ENCODE results near the gene PPP1R14C. TPM values are rescaled to one million over a fixed set of nuclear protein-coding genes. Genes with fewer than 3 reads are reported as not detected.

PPP1R14C gene
- total and polyA plus RNA-seq, 10 of the 15 experiments (the other 5 are each of a cell fraction or from before 2014, with no cell fraction given), result 0.07 to 1.6 (median 0.13) TPM; not detected in 4

DNA sequence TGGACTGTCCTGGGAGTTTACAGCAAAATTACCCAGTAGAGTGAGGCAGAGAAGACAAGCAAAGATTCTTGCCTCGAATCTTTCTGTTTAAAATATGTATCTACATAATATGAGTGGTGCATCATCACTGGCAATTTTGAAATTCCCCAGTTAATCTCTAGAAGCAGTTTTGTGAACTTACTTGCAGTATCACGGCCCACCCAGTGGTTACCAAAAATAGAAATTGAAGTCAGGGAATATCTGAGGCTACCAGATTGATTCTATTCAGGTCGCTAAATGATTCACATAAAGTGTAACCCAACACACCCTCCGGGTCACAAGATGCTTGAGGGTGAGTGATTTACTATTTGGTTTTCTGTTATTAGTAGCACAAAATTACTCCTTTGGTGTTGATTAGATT lies 111.9 kb downstream of the PPP1R14C start:
- no peaks in the 10 kb centered on the region for H3K4me1 ChIP-seq (ENCODE audit: control insufficient read depth, insufficient read depth, low read length)
- H3K9me3 ChIP-seq (replicated peaks; ENCODE audit: control insufficient read depth, insufficient read depth, low read length), result no peaks in the 10 kb centered on the region
- H3K36me3 ChIP-seq (ENCODE audit: control insufficient read depth in 2 of 2, insufficient read depth in 2 of 2, low read length in 1 of 2), result no peaks in the 10 kb centered on the region
- no peak overlapping the region for H3K4me2 ChIP-seq (ENCODE audit: control insufficient read depth, insufficient read depth)
- TF ChIP-seq SIX5 (IDR thresholded peaks at IDR 0.05; ENCODE audit: low read depth, low read length, severe bottlenecking) (no peak), NRF1 (conservative IDR thresholded peaks at IDR 0.05; ENCODE audit: low read depth, low read length) (no peak), JUNB (IDR thresholded peaks at IDR 0.05) (no peak; the same call in 1 of the 2 replicates), POLR2A (IDR thresholded peaks at IDR 0.05; ENCODE audit: low read depth, low read length) (no peak), RCOR1 (conservative IDR thresholded peaks at IDR 0.05; ENCODE audit: low read depth, low read length) (no peak), SMAD5 (IDR thresholded peaks at IDR 0.05; ENCODE audit: low read depth) (no peak), NR2F1 (conservative IDR thresholded peaks at IDR 0.05) (no peak), CHD4 (IDR thresholded peaks at IDR 0.05) (no peak), RB1 (IDR thresholded peaks at IDR 0.05; ENCODE audit: borderline replicate concordance) (no peak)
- TF ChIP-seq, protein P1, sequence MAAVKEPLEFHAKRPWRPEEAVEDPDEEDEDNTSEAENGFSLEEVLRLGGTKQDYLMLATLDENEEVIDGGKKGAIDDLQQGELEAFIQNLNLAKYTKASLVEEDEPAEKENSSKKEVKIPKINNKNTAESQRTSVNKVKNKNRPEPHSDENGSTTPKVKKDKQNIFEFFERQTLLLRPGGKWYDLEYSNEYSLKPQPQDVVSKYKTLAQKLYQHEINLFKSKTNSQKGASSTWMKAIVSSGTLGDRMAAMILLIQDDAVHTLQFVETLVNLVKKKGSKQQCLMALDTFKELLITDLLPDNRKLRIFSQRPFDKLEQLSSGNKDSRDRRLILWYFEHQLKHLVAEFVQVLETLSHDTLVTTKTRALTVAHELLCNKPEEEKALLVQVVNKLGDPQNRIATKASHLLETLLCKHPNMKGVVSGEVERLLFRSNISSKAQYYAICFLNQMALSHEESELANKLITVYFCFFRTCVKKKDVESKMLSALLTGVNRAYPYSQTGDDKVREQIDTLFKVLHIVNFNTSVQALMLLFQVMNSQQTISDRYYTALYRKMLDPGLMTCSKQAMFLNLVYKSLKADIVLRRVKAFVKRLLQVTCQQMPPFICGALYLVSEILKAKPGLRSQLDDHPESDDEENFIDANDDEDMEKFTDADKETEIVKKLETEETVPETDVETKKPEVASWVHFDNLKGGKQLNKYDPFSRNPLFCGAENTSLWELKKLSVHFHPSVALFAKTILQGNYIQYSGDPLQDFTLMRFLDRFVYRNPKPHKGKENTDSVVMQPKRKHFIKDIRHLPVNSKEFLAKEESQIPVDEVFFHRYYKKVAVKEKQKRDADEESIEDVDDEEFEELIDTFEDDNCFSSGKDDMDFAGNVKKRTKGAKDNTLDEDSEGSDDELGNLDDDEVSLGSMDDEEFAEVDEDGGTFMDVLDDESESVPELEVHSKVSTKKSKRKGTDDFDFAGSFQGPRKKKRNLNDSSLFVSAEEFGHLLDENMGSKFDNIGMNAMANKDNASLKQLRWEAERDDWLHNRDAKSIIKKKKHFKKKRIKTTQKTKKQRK (IDR thresholded peaks at IDR 0.05; ENCODE audit: low read depth, low read length), result no peak
- TF ChIP-seq, protein P2, sequence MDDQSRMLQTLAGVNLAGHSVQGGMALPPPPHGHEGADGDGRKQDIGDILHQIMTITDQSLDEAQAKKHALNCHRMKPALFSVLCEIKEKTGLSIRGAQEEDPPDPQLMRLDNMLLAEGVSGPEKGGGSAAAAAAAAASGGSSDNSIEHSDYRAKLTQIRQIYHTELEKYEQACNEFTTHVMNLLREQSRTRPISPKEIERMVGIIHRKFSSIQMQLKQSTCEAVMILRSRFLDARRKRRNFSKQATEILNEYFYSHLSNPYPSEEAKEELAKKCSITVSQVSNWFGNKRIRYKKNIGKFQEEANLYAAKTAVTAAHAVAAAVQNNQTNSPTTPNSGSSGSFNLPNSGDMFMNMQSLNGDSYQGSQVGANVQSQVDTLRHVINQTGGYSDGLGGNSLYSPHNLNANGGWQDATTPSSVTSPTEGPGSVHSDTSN (IDR thresholded peaks at IDR 0.05; ENCODE audit: insufficient replicate concordance, low read depth, low read length), result no peak
- TF ChIP-seq, protein P3, sequence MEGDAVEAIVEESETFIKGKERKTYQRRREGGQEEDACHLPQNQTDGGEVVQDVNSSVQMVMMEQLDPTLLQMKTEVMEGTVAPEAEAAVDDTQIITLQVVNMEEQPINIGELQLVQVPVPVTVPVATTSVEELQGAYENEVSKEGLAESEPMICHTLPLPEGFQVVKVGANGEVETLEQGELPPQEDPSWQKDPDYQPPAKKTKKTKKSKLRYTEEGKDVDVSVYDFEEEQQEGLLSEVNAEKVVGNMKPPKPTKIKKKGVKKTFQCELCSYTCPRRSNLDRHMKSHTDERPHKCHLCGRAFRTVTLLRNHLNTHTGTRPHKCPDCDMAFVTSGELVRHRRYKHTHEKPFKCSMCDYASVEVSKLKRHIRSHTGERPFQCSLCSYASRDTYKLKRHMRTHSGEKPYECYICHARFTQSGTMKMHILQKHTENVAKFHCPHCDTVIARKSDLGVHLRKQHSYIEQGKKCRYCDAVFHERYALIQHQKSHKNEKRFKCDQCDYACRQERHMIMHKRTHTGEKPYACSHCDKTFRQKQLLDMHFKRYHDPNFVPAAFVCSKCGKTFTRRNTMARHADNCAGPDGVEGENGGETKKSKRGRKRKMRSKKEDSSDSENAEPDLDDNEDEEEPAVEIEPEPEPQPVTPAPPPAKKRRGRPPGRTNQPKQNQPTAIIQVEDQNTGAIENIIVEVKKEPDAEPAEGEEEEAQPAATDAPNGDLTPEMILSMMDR (IDR thresholded peaks at IDR 0.05 in 2 of 3, conservative IDR thresholded peaks at IDR 0.05 in 1 of 3; ENCODE audit: control insufficient read depth in 2 of 3, extremely low read depth in 1 of 3, insufficient read depth in 1 of 3, low read depth in 3 of 3, low read length in 3 of 3), result no peak
- no peak overlapping the region for H3K9ac ChIP-seq (ENCODE audit: control insufficient read depth, insufficient read depth, low read length)
- FAIRE-seq (no peak), DNase-seq (ENCODE audit: low read depth, low spot score) (no peak), ATAC-seq (no peak)
- H4K20me1 ChIP-seq (ENCODE audit: control insufficient read depth, insufficient read depth), result no peaks in the 10 kb centered on the region
- H3K4me3 ChIP-seq, result no peak overlapping the region
- intact Hi-C loops (cut with micrococcal nuclease; ENCODE audit: unreplicated experiment), result no loop called here
- ChIA-PET CTCF (no interaction called here), POLR2A (no interaction called here), SMC1A (ENCODE audit: uncharacterized antibody, unreplicated experiment) (no interaction called here), RAD21 (ENCODE audit: unreplicated experiment) (no interaction called here)
- no peaks in the 10 kb centered on the region for H3K79me2 ChIP-seq (ENCODE audit: control insufficient read depth, insufficient read depth, low read length)
- H3K27me3 ChIP-seq (replicated peaks in 1 of 2; ENCODE audit: control insufficient read depth in 2 of 2, insufficient read depth in 2 of 2, low read length in 1 of 2), result peaks cover 4% of the 10 kb centered on the region in 2 experiments; a peak in 3 of 4 replicates
- in situ Hi-C loops (cut with MboI), result no loop called here
- H2AFZ ChIP-seq (ENCODE audit: control insufficient read depth, low read depth, low read length), result no peak overlapping the region
- no TSS peak for BruUV-seq (replicated peaks)
- H3K27ac ChIP-seq (ENCODE audit: control insufficient read depth, insufficient read depth), result no peak overlapping the region
- WGBS (ENCODE audit: insufficient coverage, insufficient replicate concordance, low lambda C conversion rate, missing lambda C conversion rate), result 0% methylated on average over 4 of the region's 4 CpGs

Data from GM12878 (cell line).